HepG2 (cell line): ENCODE measurements around the gene HOXA9. TPM values are rescaled to one million over a fixed set of nuclear protein-coding genes. Genes with fewer than 3 reads are reported as not detected.

Experiments used
- ATAC-seq: fragments of 200-7000 bp; cut with Tn5 transposase; 3 replicates; pipeline ENCODE4 v1.9.1; 2020; ENCODE audit warnings: mild to moderate bottlenecking, moderate library complexity
- BruUV-seq: library from RNA; stranded (reverse); fragments of 400-500 nt; replicated peaks from 2 replicates; lab custom pipeline; 2021; lab: Mats Ljungman, UMichigan
- CTCF ChIA-PET: fragments of 300-600 bp; formaldehyde crosslinking; extraction: SDS; loops from one replicate; lab custom pipeline; 2021; ENCODE audit warnings: low total read pairs, inconsistent platforms, low intra/inter-chr PET ratio; lab: Yijun Ruan, JAX
- POLR2A ChIA-PET: fragments of 350-600 bp; sonication (Branson Sonifier 250); formaldehyde crosslinking; loops from one replicate; lab custom pipeline; 2020; ENCODE audit warnings: antibody characterized with exemption, inconsistent platforms; lab: Yijun Ruan, JAX
- DNase-seq: peaks from one replicate; pipeline ENCODE4 v3.0.0-alpha.2; 2015; ENCODE audit warnings: low spot score
- FAIRE-seq: peaks from 3 replicates; lab custom pipeline; 2011; peaks lifted over from hg19 to GRCh38; lab: Jason Lieb, UNC
- H2AFZ ChIP-seq: one replicate; pipeline ENCODE4 v1.6.1; 2011; ENCODE audit warnings: low read length, inconsistent platforms
- H3K27ac ChIP-seq: fragments of 300-600 bp; 3 replicates; pipeline ENCODE4 v1.8.0; 2011; ENCODE audit warnings: mixed run types, mild to moderate bottlenecking, mixed read lengths, low read length, inconsistent platforms; ENCODE audit not compliant: insufficient read depth; ENCODE audit errors: extremely low read length
- H3K27me3 ChIP-seq, 2 experiments: fragments of 200-600 bp in 1 of 2; 2 replicates in 1 of 2; 3 replicates in 1 of 2; pipeline versions ENCODE4 v1.6.0 to v1.8.0; 2011; ENCODE audit warnings: low read length in 2 of 2, mild to moderate bottlenecking in 2 of 2, moderate library complexity in 2 of 2, inconsistent platforms in 1 of 2; ENCODE audit not compliant: insufficient read depth in 2 of 2, control insufficient read depth in 1 of 2
- H3K36me3 ChIP-seq, 2 experiments: fragments of 200-600 bp in 1 of 2; replicated peaks in 1 of 2; 2 replicates in 1 of 2; 3 replicates in 1 of 2; pipeline versions ENCODE4 v1.5.1 to v1.8.0; 2011; ENCODE audit warnings: low read length in 2 of 2, inconsistent platforms in 1 of 2; ENCODE audit not compliant: insufficient read depth in 2 of 2, control insufficient read depth in 1 of 2
- H3K4me1 ChIP-seq: 2 replicates; pipeline ENCODE4 v1.5.1; 2012; ENCODE audit warnings: low read length, inconsistent platforms; ENCODE audit not compliant: insufficient read depth
- H3K4me2 ChIP-seq: 2 replicates; pipeline ENCODE4 v1.6.0; 2011; ENCODE audit warnings: low read depth, low read length, inconsistent platforms
- H3K4me3 ChIP-seq, 3 experiments: fragments of 200-600 bp in 1 of 3; sonication (generic), shearing (Covaris generic) in 1 of 3; replicated peaks in 1 of 3; 2 replicates each; pipeline ENCODE4 v1.5.1; 2011 to 2016; ENCODE audit warnings: low read length in 3 of 3, inconsistent platforms in 2 of 3, low read depth in 2 of 3, mild to moderate bottlenecking in 2 of 3, control low read depth in 1 of 3, mixed read lengths in 1 of 3; ENCODE audit not compliant: insufficient read depth in 1 of 3
- H3K79me2 ChIP-seq: one replicate; pipeline ENCODE4 v1.6.1; 2011; ENCODE audit warnings: low read length, inconsistent platforms; ENCODE audit not compliant: insufficient read depth
- H3K9ac ChIP-seq: 2 replicates; pipeline ENCODE4 v1.6.0; 2011; ENCODE audit warnings: mild to moderate bottlenecking, low read depth, low read length, inconsistent platforms; ENCODE audit not compliant: insufficient read depth
- H3K9me3 ChIP-seq: 2 replicates; pipeline ENCODE4 v1.5.1; 2012; ENCODE audit warnings: mild to moderate bottlenecking, low read length
- H4K20me1 ChIP-seq: 2 replicates; pipeline ENCODE4 v1.6.0; 2011; ENCODE audit warnings: inconsistent platforms, mild to moderate bottlenecking, low read length, moderate library complexity; ENCODE audit not compliant: insufficient read depth
- CTCF ChIP-seq: sonication (generic); formaldehyde crosslinking; IDR thresholded peaks from 2 replicates; pipeline ENCODE4 v1.5.0; 2020; ENCODE audit warnings: mild to moderate bottlenecking, missing genetic modification reagents, moderate library complexity
- FOXP1 ChIP-seq, 2 experiments: fragments of 450-650 bp in 1 of 2; IDR thresholded peaks; 2 replicates each; pipeline ENCODE4 v1.6.1; 2017 to 2018; ENCODE audit warnings: antibody characterized with exemption in 1 of 2
- HMG20A ChIP-seq: IDR thresholded peaks from 2 replicates; pipeline ENCODE4 v1.6.1; 2016; ENCODE audit warnings: borderline replicate concordance
- HMGXB4 ChIP-seq, 2 experiments: sonication (generic) in 1 of 2; formaldehyde crosslinking in 1 of 2; IDR thresholded peaks; 2 replicates each; pipeline versions ENCODE4 v1.4.0 to v1.6.1; 2018 to 2020; ENCODE audit warnings: missing genetic modification reagents in 2 of 2, borderline replicate concordance in 1 of 2, low read depth in 1 of 2, mild to moderate bottlenecking in 1 of 2, missing biosample characterization in 1 of 2
- MTF1 ChIP-seq: sonication (generic); formaldehyde crosslinking; IDR thresholded peaks from 2 replicates; pipeline ENCODE4 v1.5.0; 2020; ENCODE audit warnings: missing genetic modification reagents
- ZNF124 ChIP-seq: sonication (generic); formaldehyde crosslinking; IDR thresholded peaks from 2 replicates; pipeline ENCODE4 v1.4.0; 2020; ENCODE audit warnings: missing genetic modification reagents
- ZNF549 ChIP-seq: sonication (generic); formaldehyde crosslinking; IDR thresholded peaks from 2 replicates; pipeline ENCODE4 v1.5.0; 2020; ENCODE audit warnings: missing genetic modification reagents
- ZNF713 ChIP-seq: sonication (generic); formaldehyde crosslinking; IDR thresholded peaks from 2 replicates; pipeline ENCODE4 v1.4.0; 2020; ENCODE audit warnings: mild to moderate bottlenecking, missing genetic modification reagents
- WGBS: methylation state at CpG from one replicate; pipeline ENCODE4 v1.1.6; 2017; ENCODE audit warnings: low lambda C conversion rate; 5-methylcytosine and 5-hydroxymethylcytosine counted together
- in situ Hi-C: cut with HindIII; loops from 2 replicates; pipeline ENCODE4 v1.10.0; 2017; ENCODE audit warnings: low pct_unique_long_range_greater_than_20kb; ENCODE audit not compliant: extremely low pct_ligation_motif_present
- intact Hi-C: fragments of 100-400 bp; cut with micrococcal nuclease; formaldehyde crosslinking; loops from one replicate; pipeline ENCODE4 v1.10.0; 2022; ENCODE audit not compliant: unreplicated experiment
- polyA plus RNA-seq, 8 experiments: library from polyadenylated mRNA; depleted of rRNA in 3 of 8; stranded (reverse) in 7 of 8; unstranded in 1 of 8; fragments of >200 nt; fragmentation: Illumina TruSeq in 4 of 8; extraction: Trizol in 4 of 8; gene quantifications; 2 replicates each; pipeline versions ENCODE4 v1.2.1 to v1.2.3, GENCODE V29; 2011 to 2016; ENCODE audit warnings: low read depth in 4 of 8, missing spikeins in 1 of 8, mixed read lengths in 1 of 8; ENCODE audit not compliant: insufficient read depth in 1 of 8
- total RNA-seq, 5 experiments: library from RNA; depleted of rRNA; stranded (reverse); fragments of >200 nt; fragmentation: Illumina TruSeq; extraction: Trizol; gene quantifications; 2 replicates each; pipeline ENCODE4 v1.2.3, GENCODE V29; 2016; ENCODE audit warnings: low read depth in 1 of 5

Gene HOXA9
- total and polyA plus RNA-seq, 2 of the 13 experiments (the other 11 are each of a cell fraction or from before 2014, with no cell fraction given), result not detected

GRCh38 chr7:27210441-27211083 lies 45.2 kb upstream of the HOXA9 start (continued):
- TF ChIP-seq CTCF (CRISPR knock-in tag), result peak; percentile 70
- no peak for TF ChIP-seq HMG20A (CRISPR knock-in tag)
- TF ChIP-seq MTF1 (CRISPR knock-in tag), result no peak
- TF ChIP-seq ZNF549 (CRISPR knock-in tag), result no peak
- 0 out of 4 replicates have a peak, but pooled peaks of 1 of the 2 experiments have one; percentile 35 for TF ChIP-seq HMGXB4 (CRISPR knock-in tag; IDR thresholded peaks at IDR 0.05; ENCODE audit: borderline replicate concordance in 1 of 2, low read depth in 1 of 2)
- TF ChIP-seq ZNF124 (CRISPR knock-in tag), result 0 out of 2 replicates have a peak, but pooled peaks have one; percentile 18
- TF ChIP-seq, all 625 proteins: peak for 19

- Histone ChIP-seq H3K36me3 (no peaks in the 10 kb centered on the region), H3K9me3 (no peaks in the 10 kb centered on the region), H3K27ac (no peak overlapping the region), H2AFZ (no peak overlapping the region), H3K27me3 (peaks cover 0 to 80% of the 10 kb centered on the region in 2 experiments), H3K4me1 (peaks cover 15% of the 10 kb centered on the region), H3K9ac (no peak overlapping the region), H4K20me1 (no peaks in the 10 kb centered on the region), H3K4me3 (peak overlapping the region in 1 of 3 experiments; percentile 56; a peak in 1 of 6 replicates), H3K4me2 (peak overlapping the region; percentile 80), H3K79me2 (no peaks in the 10 kb centered on the region)
- WGBS, result 27% methylated on average over 8 of the region's 11 CpGs
- intact Hi-C loops, result loop anchor here (5.0 kb wide), 1 partner anchor 812 kb away; no protein-coding TSS in a partner anchor
- CTCF ChIA-PET, result interaction anchor here (2.2 kb wide), 1 partner anchor 711 kb away, joined by 14 read pairs; no protein-coding TSS in a partner anchor
- no peak; the same call in 2 of the 3 replicates for ATAC-seq
- in situ Hi-C loops, result loop anchor here (10.0 kb wide), 1 partner anchor 365 kb away; no protein-coding TSS in a partner anchor
- DNase-seq, result no peak
- 0 out of 2 replicates have a peak, but pooled peaks have one; percentile 46 for TF ChIP-seq ZNF713 (CRISPR knock-in tag)
- no peak for TF ChIP-seq FOXP1 (IDR thresholded peaks at IDR 0.05)
- no peak for TF ChIP-seq FOXP1 (CRISPR knock-in tag; IDR thresholded peaks at IDR 0.05)
- FAIRE-seq, result no peak
- BruUV-seq, result no TSS peak
- POLR2A ChIA-PET, result no interaction called here
Measured at GRCh38 chr7:27209933-27210440, 44.6 kb upstream of the HOXA9 start.
